Heart right ventricle (tissue), 16 donors: Measurements from ENCODE around the gene NIPA2. TPM values are rescaled to one million over a fixed set of nuclear protein-coding genes. Genes with fewer than 3 reads are reported as not detected.

ENCODE experiments used
- ATAC-seq, 8 donors: fragments of 200-7000 bp; cut with Tn5 transposase; one replicate each; pipeline ENCODE4 v1.9.1; 2020; ENCODE audit warnings: mild to moderate bottlenecking in 8 of 8, moderate library complexity in 8 of 8, moderate number of reproducible peaks in 1 of 8
- DNase-seq, 2 donors: peaks; one replicate each; pipeline ENCODE4 v3.0.0-alpha.2; 2020
- H3K27ac ChIP-seq, 10 donors: fragments of 200-600 bp; sonication (generic) in 2 of 10; one replicate each; pipeline versions ENCODE4 v1.5.0 to v1.8.0; 2020 to 2022; ENCODE audit warnings: mild to moderate bottlenecking in 3 of 10
- H3K27me3 ChIP-seq, 7 donors: fragments of 200-600 bp; one replicate each; pipeline ENCODE4 v1.8.0; 2021 to 2022; ENCODE audit warnings: mild to moderate bottlenecking in 2 of 7
- H3K36me3 ChIP-seq, 9 donors: fragments of 200-600 bp; sonication (generic) in 1 of 9; one replicate each; pipeline versions ENCODE4 v1.5.0 to v1.8.0; 2020 to 2022; ENCODE audit warnings: mild to moderate bottlenecking in 2 of 9
- H3K4me1 ChIP-seq, 9 donors: fragments of 200-600 bp; sonication (generic) in 1 of 9; one replicate each; pipeline versions ENCODE4 v1.5.0 to v1.8.0; 2020 to 2022; ENCODE audit warnings: mild to moderate bottlenecking in 4 of 9
- H3K4me3 ChIP-seq, 10 donors: fragments of 200-600 bp; sonication (generic) in 2 of 10; one replicate each; pipeline versions ENCODE4 v1.5.0 to v1.8.0; 2020 to 2022; ENCODE audit warnings: mild to moderate bottlenecking in 7 of 10, moderate library complexity in 2 of 10
- H3K9me3 ChIP-seq, 11 donors: fragments of 200-600 bp in 10 of 11; sonication (generic) in 2 of 11; one replicate each; pipeline versions ENCODE4 v1.5.0 to v1.8.0; 2013 to 2022; ENCODE audit warnings: mild to moderate bottlenecking in 2 of 11, control low read depth in 1 of 11, moderate library complexity in 1 of 11
- WGBS, 2 donors: extraction: QIAGEN DNeasy Blood & Tissue Kit; methylation state at CpG; one replicate each; pipeline ENCODE4 v1.1.7; 2013; ENCODE audit warnings: inconsistent platforms in 1 of 2; 5-methylcytosine and 5-hydroxymethylcytosine counted together
- intact Hi-C, 10 donors: fragments of 100-400 bp; cut with DNase I; formaldehyde crosslinking; loops; one replicate each; pipeline versions ENCODE4 v1.11.1 to v1.14.2; 2022
- polyA plus RNA-seq, 2 donors: library from polyadenylated mRNA; stranded (reverse); fragments of 200-250 nt; gene quantifications; one replicate each; pipeline ENCODE4 v1.2.3, GENCODE V29; 2013
- total RNA-seq, 10 donors: library from RNA; stranded (reverse); fragmentation: NEBNext Ultra II Directional in 3 of 10; extraction: Animal tissue kit (Norgen Biotek cat#: 25700) in 3 of 10; gene quantifications; one replicate each; pipeline versions ENCODE4 v1.2.1 to v1.2.4, GENCODE V29; 2021 to 2023
- TF ChIP-seq, protein P1 (sequence below), 9 donors: fragments of 200-600 bp; sonication (generic) in 2 of 9; IDR thresholded peaks; one replicate each; pipeline versions ENCODE4 v1.5.0 to v1.8.0; 2021 to 2022; ENCODE audit warnings: antibody characterized with exemption in 9 of 9, mild to moderate bottlenecking in 5 of 9, moderate library complexity in 1 of 9
- donor health status: Arrhythmogenic right ventricular cardiomyopathy.
- donor health status: ischemic (EF 13 %, LVEDD 7.1; RV severe dilation, severe dysfunction).
- donor health status: healthy with polysubstance abuse.
- donor health status: DM: no; HTN: yes; CAD: no.
- donor health status: DM: no; HTN: no; CAD: no.
- donor health status: ischemic (EF 25% LVEDD 6.9; RV normal size, moderate dysfunction).
- donor health status: ischemic (EF 25% LVEDD 5.7; RV mildly dilated, moderate dysfunction).
- donor health status: healthy.
- donor health status: DM: yes; HTN: yes; CAD: no.
- donor health status: Ischemic cardiomyopathy.
- donor health status: ischemic (EF 35%, LVEDD 5.7; RV mildly dilated, moderate dysfunction).
- donor health status: nonischemic (EF 11% LVEDD 7.7; RV severe dilation, severe dysfunction).
- donor health status: DM: yes; HTN: yes; CAD: no.
- donor health status: PGD.
- donor health status: ischemic (EF 29% LVEDD 5.4; RV normal size, mild dysfunction).
- donor health status: nonischemic (EF 23%, LVEDD 6.1; RV moderate dilation, normal function).

NIPA2 gene
- total and polyA plus RNA-seq, 12 donors: 4.7 to 30.3 (median 19.3) TPM

DNA sequence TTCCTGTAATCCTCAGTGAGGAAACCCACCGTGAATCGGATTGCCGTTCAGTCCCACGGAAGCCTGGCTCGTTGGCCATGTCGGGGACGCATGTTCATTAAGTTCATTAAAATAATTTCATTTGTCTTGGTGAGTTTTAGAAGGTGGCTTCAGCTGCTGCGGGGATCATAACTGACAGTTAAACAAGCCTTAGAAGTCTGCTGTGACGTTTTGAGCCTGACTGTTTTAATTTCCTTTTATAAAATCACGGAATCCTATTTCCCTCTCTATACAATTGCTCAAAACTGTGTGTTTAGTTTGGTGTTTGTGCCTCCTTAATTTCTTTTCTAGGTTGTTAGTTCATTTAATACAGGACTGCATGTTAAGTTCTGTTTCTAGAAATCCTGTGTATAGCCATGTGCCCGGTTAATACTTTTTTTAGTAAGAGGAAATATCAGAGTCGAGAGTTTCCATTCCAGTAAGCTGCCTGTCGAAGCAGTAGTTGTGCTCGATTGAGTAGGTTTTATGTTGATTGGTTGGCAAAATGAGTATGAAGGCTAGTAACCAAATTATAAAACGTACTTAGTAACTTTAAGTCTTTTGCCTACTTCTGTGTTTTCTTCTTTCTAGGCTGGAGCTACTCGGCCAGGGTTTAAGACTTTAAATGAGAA is 705 bp downstream of the NIPA2 start:
- H3K27me3 ChIP-seq: no peaks in the 10 kb centered on the region
- no peaks in the 10 kb centered on the region for H3K9me3 ChIP-seq
- TF ChIP-seq, protein P1, sequence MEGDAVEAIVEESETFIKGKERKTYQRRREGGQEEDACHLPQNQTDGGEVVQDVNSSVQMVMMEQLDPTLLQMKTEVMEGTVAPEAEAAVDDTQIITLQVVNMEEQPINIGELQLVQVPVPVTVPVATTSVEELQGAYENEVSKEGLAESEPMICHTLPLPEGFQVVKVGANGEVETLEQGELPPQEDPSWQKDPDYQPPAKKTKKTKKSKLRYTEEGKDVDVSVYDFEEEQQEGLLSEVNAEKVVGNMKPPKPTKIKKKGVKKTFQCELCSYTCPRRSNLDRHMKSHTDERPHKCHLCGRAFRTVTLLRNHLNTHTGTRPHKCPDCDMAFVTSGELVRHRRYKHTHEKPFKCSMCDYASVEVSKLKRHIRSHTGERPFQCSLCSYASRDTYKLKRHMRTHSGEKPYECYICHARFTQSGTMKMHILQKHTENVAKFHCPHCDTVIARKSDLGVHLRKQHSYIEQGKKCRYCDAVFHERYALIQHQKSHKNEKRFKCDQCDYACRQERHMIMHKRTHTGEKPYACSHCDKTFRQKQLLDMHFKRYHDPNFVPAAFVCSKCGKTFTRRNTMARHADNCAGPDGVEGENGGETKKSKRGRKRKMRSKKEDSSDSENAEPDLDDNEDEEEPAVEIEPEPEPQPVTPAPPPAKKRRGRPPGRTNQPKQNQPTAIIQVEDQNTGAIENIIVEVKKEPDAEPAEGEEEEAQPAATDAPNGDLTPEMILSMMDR (IDR thresholded peaks at IDR 0.05): peak in 1 of 9 donors; percentile 0
- no peak for DNase-seq
- intact Hi-C loops: loop anchor here in 5 of 10 donors (5.0 to 10.0 kb wide), 5 partner anchors 52 to 196 kb away; partner anchors contain the start of genes NIPA1 (in 4 of the 5), CYFIP1 (in 1 of the 5) and TUBGCP5 (in 1 of the 5)
- 0% methylated on average over 16 of the region's 16 CpGs for WGBS, 2 donors
- peaks cover 0 to 32% (median 22%) of the 10 kb centered on the region in 9 donors for H3K4me1 ChIP-seq
- peak overlapping the region; percentile 79 to 99 (median 96) for H3K27ac ChIP-seq
- H3K36me3 ChIP-seq: peaks cover 0 to 33% (median 0%) of the 10 kb centered on the region in 9 donors
- no peak for ATAC-seq
- peak overlapping the region; percentile 53 to 96 (median 86) for H3K4me3 ChIP-seq

DNA sequence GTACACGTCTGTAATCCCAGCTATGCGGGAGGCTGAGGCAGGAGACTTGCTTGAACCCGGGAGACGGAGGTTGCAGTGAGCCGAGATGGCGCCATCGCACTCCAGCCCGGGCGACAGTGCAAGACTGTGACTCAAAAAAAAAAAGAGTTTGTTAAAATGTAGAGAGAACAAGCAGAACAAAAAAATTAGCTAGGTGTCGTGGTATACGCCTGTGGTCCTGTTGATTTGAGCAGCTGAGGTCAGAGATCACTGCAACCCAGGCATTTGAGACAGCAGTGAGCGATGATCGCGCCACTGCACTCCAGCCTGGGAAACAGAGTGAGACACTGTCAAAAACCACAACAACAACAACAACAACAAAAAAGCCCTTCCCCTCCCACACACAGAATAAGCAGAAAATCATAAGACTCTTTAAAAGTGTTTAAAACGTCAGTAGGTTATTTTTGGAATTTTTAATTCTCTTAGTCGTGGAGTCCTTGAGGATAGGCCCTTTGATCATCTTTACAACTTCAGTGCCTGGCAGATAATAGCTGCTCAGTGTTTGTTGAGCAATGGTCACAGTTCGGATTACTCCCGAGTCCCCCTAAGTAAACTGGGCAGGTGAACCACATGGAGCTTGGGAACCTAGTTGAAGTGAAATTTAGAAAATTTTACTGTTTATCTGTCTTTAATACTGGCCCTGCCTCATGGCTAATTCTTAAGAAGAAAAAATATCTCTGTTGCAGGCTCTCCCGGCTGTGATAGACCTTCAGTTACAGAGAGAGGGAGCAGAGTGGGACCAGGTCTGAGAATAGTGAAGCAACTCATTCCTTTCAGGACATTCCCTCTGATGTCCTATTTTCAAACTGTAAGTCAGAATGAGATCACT is 6.2 kb downstream of the NIPA2 start:
- TF ChIP-seq, protein P1 (IDR thresholded peaks at IDR 0.05): no peak
- Histone ChIP-seq H3K4me3 (no peak overlapping the region), H3K27me3 (no peaks in the 10 kb centered on the region), H3K4me1 (peaks cover 0 to 24% (median 19%) of the 10 kb centered on the region in 9 donors), H3K9me3 (no peaks in the 10 kb centered on the region), H3K36me3 (peaks cover 0 to 88% (median 0%) of the 10 kb centered on the region in 9 donors), H3K27ac (no peak overlapping the region)
- WGBS, 2 donors: 84 to 88% methylated on average over 19 of the region's 19 CpGs
- intact Hi-C loops: loop anchor here in 2 of 10 donors (5.0 to 10.0 kb wide), 2 partner anchors 33 to 190 kb away; partner anchors contain the start of gene TUBGCP5 (in 1 of the 2)
- no peak for ATAC-seq
- no peak for DNase-seq

DNA sequence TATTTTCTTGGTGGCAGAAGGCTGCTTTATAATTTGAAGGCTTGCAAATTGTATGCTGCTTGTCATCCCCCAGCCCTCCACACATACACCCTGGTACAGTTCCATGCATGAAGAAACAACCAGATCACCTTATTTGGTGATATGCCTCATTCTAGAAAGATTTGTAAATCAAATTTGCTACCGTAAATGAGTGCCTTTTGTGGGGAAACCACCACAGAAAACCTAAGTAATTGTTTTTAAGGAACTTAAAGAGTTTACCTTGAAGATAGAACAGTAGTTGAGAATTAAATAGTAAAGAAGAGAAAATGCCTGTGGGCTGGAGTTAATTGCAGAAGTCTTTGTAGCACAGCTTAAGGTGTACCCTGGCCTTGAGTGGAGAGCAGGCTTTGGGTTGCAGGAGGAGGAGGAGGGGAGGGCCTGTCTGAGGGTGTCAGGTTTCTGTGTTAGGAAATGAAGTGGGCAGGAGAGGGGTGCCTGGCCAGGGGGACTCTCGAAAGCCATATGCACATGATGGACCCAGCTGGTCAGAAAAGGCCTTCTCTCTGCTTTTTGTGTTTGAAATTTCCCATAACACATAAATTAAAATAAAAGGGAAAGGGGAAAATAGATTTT is 6.9 kb downstream of the NIPA2 start:
- peaks cover 0 to 94% (median 0%) of the 10 kb centered on the region in 9 donors for H3K36me3 ChIP-seq
- no peak overlapping the region for H3K27ac ChIP-seq
- no peak overlapping the region for H3K4me3 ChIP-seq
- H3K4me1 ChIP-seq: peaks cover 0 to 17% (median 12%) of the 10 kb centered on the region in 9 donors
- TF ChIP-seq, protein P1 (IDR thresholded peaks at IDR 0.05): no peak
- WGBS, 2 donors: 62 to 70% methylated on average over 2 of the region's 2 CpGs
- H3K9me3 ChIP-seq: no peaks in the 10 kb centered on the region
- ATAC-seq (no peak), DNase-seq (no peak)
- H3K27me3 ChIP-seq: no peaks in the 10 kb centered on the region
- intact Hi-C loops: loop anchor here in 1 of 10 donors (10.0 kb wide), 1 partner anchor 189 kb away; the partner anchor contains the start of gene TUBGCP5

DNA sequence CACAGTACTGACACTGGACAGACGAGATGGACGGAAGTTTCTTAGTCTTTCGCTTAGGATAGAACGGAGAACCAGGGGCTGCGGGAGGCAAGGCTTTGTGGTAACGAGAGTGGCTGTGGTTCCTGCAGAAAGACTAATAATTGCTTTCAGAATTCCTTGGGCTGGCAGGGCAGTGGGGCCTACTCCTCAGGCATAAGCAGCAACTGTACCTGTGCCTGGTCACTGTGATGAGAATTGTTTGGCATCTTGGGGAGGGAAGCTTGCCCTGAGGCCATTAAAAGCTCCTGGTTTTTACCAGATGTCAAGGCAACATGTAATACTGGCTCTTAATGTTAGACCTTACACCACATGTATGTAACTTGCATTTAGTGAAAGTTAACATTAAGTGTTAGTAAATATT is 7.6 kb downstream of the NIPA2 start:
- H3K4me3 ChIP-seq: no peak overlapping the region
- no peaks in the 10 kb centered on the region for H3K27me3 ChIP-seq
- ATAC-seq (no peak), DNase-seq (no peak)
- peaks cover 0 to 10% (median 5%) of the 10 kb centered on the region in 9 donors for H3K4me1 ChIP-seq
- intact Hi-C loops: loop anchor here in 1 of 10 donors (10.0 kb wide), 1 partner anchor 189 kb away; the partner anchor contains the start of gene TUBGCP5
- 93 to 96% methylated on average over 6 of the region's 6 CpGs for WGBS, 2 donors
- no peaks in the 10 kb centered on the region for H3K9me3 ChIP-seq
- H3K36me3 ChIP-seq: peaks cover 0 to 94% (median 0%) of the 10 kb centered on the region in 9 donors
- H3K27ac ChIP-seq: no peak overlapping the region
- TF ChIP-seq, protein P1 (IDR thresholded peaks at IDR 0.05): no peak
